ENCODE measurements around the gene C3AR1.

- no peak for TF ChIP-seq CTCF (IDR thresholded peaks at IDR 0.05; ENCODE audit: insufficient read depth, low read depth, low read length)
- TF ChIP-seq EZH2 (IDR thresholded peaks at IDR 0.05; ENCODE audit: insufficient read depth, low read length) = no peak
These were observed 8.3 kb downstream of the C3AR1 start for GRCh38 chr12:8057839-8058238.

Measured in astrocyte (in vitro differentiated cells and primary cell).